ENCODE measurements around the gene PPOX. TPM values are rescaled to one million over a fixed set of nuclear protein-coding genes. Genes with fewer than 3 reads are reported as not detected.
A peak's percentile ranks its signal among the peaks of the same experiment; 100 is the strongest.

Gene PPOX
- total and polyA plus RNA-seq, 2 experiments from 2014 or later = 26.5 to 39.6 TPM

DNA sequence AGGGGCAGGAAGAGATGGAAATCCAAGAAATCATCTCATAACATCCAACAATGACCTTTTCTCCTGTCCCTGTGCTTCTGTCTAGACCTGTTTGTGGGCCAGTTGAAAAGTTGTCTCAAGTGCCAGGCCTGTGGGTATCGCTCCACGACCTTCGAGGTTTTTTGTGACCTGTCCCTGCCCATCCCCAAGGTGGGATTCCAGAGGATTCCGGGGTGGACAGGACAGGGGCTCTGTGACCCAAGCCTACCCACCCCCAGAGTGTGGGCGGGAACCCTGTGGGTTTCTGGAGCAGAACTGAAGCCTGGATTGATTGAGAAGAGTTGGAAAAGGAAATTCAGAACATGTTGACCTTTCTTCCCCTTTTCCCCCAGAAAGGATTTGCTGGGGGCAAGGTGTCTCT lies 2.4 kb upstream of the PPOX start:
- no peak overlapping the region for H2AFZ ChIP-seq
- no peaks in the 10 kb centered on the region; the same call in none of the 2 replicates for H3K36me3 ChIP-seq (ENCODE audit: insufficient read depth)
- H3K4me1 ChIP-seq (ENCODE audit: insufficient read depth) = peaks cover 11% of the 10 kb centered on the region; the same call in 1 of the 2 replicates
- ATAC-seq (no peak), DNase-seq (ENCODE audit: low spot score) (no peak)
- no peaks in the 10 kb centered on the region for H4K20me1 ChIP-seq (replicated peaks; ENCODE audit: insufficient read depth)
- Mint-ChIP-seq H3K36me3 (ENCODE audit: low read depth) (peaks cover 27% of the 10 kb centered on the region), H3K4me3 (no peak overlapping the region), H3K27me3 (ENCODE audit: insufficient read depth, low read depth, poor library complexity) (peaks cover 28% of the 10 kb centered on the region), H3K4me1 (peaks cover 25% of the 10 kb centered on the region), H3K9me3 (no peaks in the 10 kb centered on the region), H3K27ac (no peak overlapping the region)
- no peak overlapping the region for H3K4me3 ChIP-seq
- H3K9me2 ChIP-seq (ENCODE audit: insufficient read depth) = no peaks in the 10 kb centered on the region
- H3K79me2 ChIP-seq (replicated peaks; ENCODE audit: insufficient read depth) = peaks cover 5% of the 10 kb centered on the region; the same call in 1 of the 2 replicates
- H3K27me3 ChIP-seq (ENCODE audit: insufficient read depth) = no peaks in the 10 kb centered on the region
- H3F3A ChIP-seq (replicated peaks; ENCODE audit: low read depth) = peaks cover 32% of the 10 kb centered on the region
- H3K27ac ChIP-seq (ENCODE audit: low read depth) = no peak overlapping the region
- TF ChIP-seq STAT1 (IDR thresholded peaks at IDR 0.05; ENCODE audit: unreplicated experiment) = no peak
- no peak for TF ChIP-seq CTCF (conservative IDR thresholded peaks at IDR 0.05; ENCODE audit: low read depth in 2 of 2)
- H3K4me2 ChIP-seq = no peak overlapping the region

GRCh38 chr1:161164901-161165610 lies 1.2 kb upstream of the PPOX start:
- H3K27me3 Mint-ChIP-seq (ENCODE audit: insufficient read depth, low read depth, poor library complexity) = peaks cover 25% of the 10 kb centered on the region
- Histone ChIP-seq H3K36me3 (ENCODE audit: insufficient read depth) (no peaks in the 10 kb centered on the region; the same call in none of the 2 replicates), H3F3A (replicated peaks; ENCODE audit: low read depth) (peaks cover 25% of the 10 kb centered on the region), H3K4me2 (peak overlapping the region; percentile 89), H2AFZ (no peak overlapping the region), H3K27me3 (ENCODE audit: insufficient read depth) (no peaks in the 10 kb centered on the region), H3K27ac (ENCODE audit: low read depth) (peak overlapping the region; percentile 21), H4K20me1 (replicated peaks; ENCODE audit: insufficient read depth) (no peaks in the 10 kb centered on the region), H3K4me1 (ENCODE audit: insufficient read depth) (peaks cover 9% of the 10 kb centered on the region; the same call in 1 of the 2 replicates), H3K79me2 (replicated peaks; ENCODE audit: insufficient read depth) (peaks cover 3% of the 10 kb centered on the region; the same call in 1 of the 2 replicates), H3K4me3 (peak overlapping the region; percentile 80), H3K9me2 (ENCODE audit: insufficient read depth) (no peaks in the 10 kb centered on the region)
- peaks cover 29% of the 10 kb centered on the region for H3K36me3 Mint-ChIP-seq (ENCODE audit: low read depth)
- no peak overlapping the region for H3K27ac Mint-ChIP-seq
- DNase-seq (ENCODE audit: low spot score) = peak; percentile 9
- ATAC-seq = no peak
- peaks cover 19% of the 10 kb centered on the region for H3K4me1 Mint-ChIP-seq
- no peaks in the 10 kb centered on the region for H3K9me3 Mint-ChIP-seq
- TF ChIP-seq CTCF (conservative IDR thresholded peaks at IDR 0.05; ENCODE audit: low read depth in 2 of 2) = no peak
- no peak for TF ChIP-seq STAT1 (IDR thresholded peaks at IDR 0.05; ENCODE audit: unreplicated experiment)
- TF ChIP-seq, protein P1, sequence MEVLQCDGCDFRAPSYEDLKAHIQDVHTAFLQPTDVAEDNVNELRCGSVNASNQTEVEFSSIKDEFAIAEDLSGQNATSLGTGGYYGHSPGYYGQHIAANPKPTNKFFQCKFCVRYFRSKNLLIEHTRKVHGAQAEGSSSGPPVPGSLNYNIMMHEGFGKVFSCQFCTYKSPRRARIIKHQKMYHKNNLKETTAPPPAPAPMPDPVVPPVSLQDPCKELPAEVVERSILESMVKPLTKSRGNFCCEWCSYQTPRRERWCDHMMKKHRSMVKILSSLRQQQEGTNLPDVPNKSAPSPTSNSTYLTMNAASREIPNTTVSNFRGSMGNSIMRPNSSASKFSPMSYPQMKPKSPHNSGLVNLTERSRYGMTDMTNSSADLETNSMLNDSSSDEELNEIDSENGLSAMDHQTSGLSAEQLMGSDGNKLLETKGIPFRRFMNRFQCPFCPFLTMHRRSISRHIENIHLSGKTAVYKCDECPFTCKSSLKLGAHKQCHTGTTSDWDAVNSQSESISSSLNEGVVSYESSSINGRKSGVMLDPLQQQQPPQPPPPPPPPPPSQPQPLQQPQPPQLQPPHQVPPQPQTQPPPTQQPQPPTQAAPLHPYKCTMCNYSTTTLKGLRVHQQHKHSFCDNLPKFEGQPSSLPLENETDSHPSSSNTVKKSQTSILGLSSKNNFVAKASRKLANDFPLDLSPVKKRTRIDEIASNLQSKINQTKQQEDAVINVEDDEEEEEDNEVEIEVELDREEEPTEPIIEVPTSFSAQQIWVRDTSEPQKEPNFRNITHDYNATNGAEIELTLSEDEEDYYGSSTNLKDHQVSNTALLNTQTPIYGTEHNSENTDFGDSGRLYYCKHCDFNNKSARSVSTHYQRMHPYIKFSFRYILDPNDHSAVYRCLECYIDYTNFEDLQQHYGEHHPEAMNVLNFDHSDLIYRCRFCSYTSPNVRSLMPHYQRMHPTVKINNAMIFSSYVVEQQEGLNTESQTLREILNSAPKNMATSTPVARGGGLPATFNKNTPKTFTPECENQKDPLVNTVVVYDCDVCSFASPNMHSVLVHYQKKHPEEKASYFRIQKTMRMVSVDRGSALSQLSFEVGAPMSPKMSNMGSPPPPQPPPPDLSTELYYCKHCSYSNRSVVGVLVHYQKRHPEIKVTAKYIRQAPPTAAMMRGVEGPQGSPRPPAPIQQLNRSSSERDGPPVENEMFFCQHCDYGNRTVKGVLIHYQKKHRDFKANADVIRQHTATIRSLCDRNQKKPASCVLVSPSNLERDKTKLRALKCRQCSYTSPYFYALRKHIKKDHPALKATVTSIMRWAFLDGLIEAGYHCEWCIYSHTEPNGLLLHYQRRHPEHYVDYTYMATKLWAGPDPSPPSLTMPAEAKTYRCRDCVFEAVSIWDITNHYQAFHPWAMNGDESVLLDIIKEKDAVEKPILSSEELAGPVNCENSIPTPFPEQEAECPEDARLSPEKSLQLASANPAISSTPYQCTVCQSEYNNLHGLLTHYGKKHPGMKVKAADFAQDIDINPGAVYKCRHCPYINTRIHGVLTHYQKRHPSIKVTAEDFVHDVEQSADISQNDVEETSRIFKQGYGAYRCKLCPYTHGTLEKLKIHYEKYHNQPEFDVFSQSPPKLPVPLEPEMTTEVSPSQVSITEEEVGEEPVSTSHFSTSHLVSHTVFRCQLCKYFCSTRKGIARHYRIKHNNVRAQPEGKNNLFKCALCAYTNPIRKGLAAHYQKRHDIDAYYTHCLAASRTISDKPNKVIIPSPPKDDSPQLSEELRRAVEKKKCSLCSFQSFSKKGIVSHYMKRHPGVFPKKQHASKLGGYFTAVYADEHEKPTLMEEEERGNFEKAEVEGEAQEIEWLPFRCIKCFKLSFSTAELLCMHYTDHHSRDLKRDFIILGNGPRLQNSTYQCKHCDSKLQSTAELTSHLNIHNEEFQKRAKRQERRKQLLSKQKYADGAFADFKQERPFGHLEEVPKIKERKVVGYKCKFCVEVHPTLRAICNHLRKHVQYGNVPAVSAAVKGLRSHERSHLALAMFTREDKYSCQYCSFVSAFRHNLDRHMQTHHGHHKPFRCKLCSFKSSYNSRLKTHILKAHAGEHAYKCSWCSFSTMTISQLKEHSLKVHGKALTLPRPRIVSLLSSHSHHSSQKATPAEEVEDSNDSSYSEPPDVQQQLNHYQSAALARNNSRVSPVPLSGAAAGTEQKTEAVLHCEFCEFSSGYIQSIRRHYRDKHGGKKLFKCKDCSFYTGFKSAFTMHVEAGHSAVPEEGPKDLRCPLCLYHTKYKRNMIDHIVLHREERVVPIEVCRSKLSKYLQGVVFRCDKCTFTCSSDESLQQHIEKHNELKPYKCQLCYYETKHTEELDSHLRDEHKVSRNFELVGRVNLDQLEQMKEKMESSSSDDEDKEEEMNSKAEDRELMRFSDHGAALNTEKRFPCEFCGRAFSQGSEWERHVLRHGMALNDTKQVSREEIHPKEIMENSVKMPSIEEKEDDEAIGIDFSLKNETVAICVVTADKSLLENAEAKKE (CRISPR knock-in tag; IDR thresholded peaks at IDR 0.05) = no peak
- TF ChIP-seq POLR2AphosphoS5 (IDR thresholded peaks at IDR 0.05; ENCODE audit: low read depth) = no peak
- peak overlapping the region; percentile 84 for H3K4me3 Mint-ChIP-seq
